Natural killer cell (primary cell): ENCODE measurements around the gene CLEC17A. TPM values are rescaled to one million over a fixed set of nuclear protein-coding genes. Genes with fewer than 3 reads are reported as not detected.

ENCODE experiments used
- ATAC-seq, 3 donors: fragments of 150-1000 bp in 2 of 3; fragments of 200-7000 bp in 1 of 3; cut with Tn5 transposase; 1 replicate in 1 of 3; 2 replicates in 2 of 3; pipeline ENCODE4 v1.10.0; 2021; ENCODE audit warnings: mild to moderate bottlenecking in 2 of 3, moderate library complexity in 2 of 3
- DNase-seq, 2 donors: peaks; one replicate each; pipeline versions ENCODE4 v3.0.0 to v3.0.0-alpha.2; 2013 to 2021; ENCODE audit warnings: mixed read lengths in 1 of 2
- H3K27ac ChIP-seq: one replicate; pipeline ENCODE4 v1.5.1; 2013; ENCODE audit warnings: mild to moderate bottlenecking, low read length
- H3K27me3 ChIP-seq: one replicate; pipeline ENCODE4 v1.6.1; 2013; ENCODE audit warnings: low read length; ENCODE audit not compliant: control insufficient read depth, insufficient read depth
- H3K36me3 ChIP-seq: one replicate; pipeline ENCODE4 v1.6.1; 2013; ENCODE audit warnings: low read length; ENCODE audit not compliant: control insufficient read depth, insufficient read depth
- H3K4me1 ChIP-seq: one replicate; pipeline ENCODE4 v1.6.1; 2013; ENCODE audit warnings: low read length; ENCODE audit not compliant: control insufficient read depth, insufficient read depth
- H3K4me3 ChIP-seq: one replicate; pipeline ENCODE4 v1.5.1; 2013; ENCODE audit warnings: low read length
- H3K9me3 ChIP-seq: one replicate; pipeline ENCODE4 v1.6.1; 2013; ENCODE audit warnings: low read length; ENCODE audit not compliant: control insufficient read depth, insufficient read depth
- H3K27ac Mint-ChIP-seq, 2 donors: one replicate each; pipeline ENCODE4 v1.8.0; 2022; ENCODE audit warnings: mild to moderate bottlenecking in 2 of 2, mixed read lengths in 2 of 2, moderate library complexity in 1 of 2
- H3K27me3 Mint-ChIP-seq, 2 donors: one replicate each; pipeline ENCODE4 v1.8.0; 2022; ENCODE audit warnings: low read depth in 2 of 2, mixed read lengths in 2 of 2
- H3K36me3 Mint-ChIP-seq: one replicate; pipeline ENCODE4 v1.8.0; 2022; ENCODE audit warnings: mixed read lengths
- H3K4me1 Mint-ChIP-seq, 2 donors: one replicate each; pipeline ENCODE4 v1.8.0; 2022; ENCODE audit warnings: mixed read lengths in 2 of 2
- H3K4me3 Mint-ChIP-seq: one replicate; pipeline ENCODE4 v1.8.0; 2022; ENCODE audit warnings: mild to moderate bottlenecking, moderate library complexity, mixed read lengths
- H3K9me3 Mint-ChIP-seq, 2 donors: one replicate each; pipeline ENCODE4 v1.8.0; 2022; ENCODE audit warnings: mixed read lengths in 2 of 2
- WGBS: methylation state at CpG from one replicate; pipeline ENCODE4 v1.1.7; 2013; ENCODE audit warnings: missing lambda C conversion rate; ENCODE audit not compliant: insufficient coverage; 5-methylcytosine and 5-hydroxymethylcytosine counted together
- intact Hi-C: fragments of 100-400 bp; cut with micrococcal nuclease; formaldehyde crosslinking; loops from one replicate; pipeline ENCODE4 v1.14.2; 2022
- total RNA-seq, 4 donors: library from RNA; stranded (reverse); fragments of 120-200 nt in 1 of 4; gene quantifications; one replicate each; pipeline versions ENCODE4 v1.2.3 to v1.2.4, GENCODE V29; 2013 to 2022
- TF ChIP-seq, protein P1 (sequence below): fragments of 200-600 bp; IDR thresholded peaks from one replicate; pipeline ENCODE4 v1.8.0; 2022; ENCODE audit warnings: antibody characterized with exemption

Gene CLEC17A
- total RNA-seq, 3 donors from 2014 or later (not counting 1 experiment from before 2014, with no cell fraction given), result 0.18 to 1.5 (median 0.45) TPM

DNA sequence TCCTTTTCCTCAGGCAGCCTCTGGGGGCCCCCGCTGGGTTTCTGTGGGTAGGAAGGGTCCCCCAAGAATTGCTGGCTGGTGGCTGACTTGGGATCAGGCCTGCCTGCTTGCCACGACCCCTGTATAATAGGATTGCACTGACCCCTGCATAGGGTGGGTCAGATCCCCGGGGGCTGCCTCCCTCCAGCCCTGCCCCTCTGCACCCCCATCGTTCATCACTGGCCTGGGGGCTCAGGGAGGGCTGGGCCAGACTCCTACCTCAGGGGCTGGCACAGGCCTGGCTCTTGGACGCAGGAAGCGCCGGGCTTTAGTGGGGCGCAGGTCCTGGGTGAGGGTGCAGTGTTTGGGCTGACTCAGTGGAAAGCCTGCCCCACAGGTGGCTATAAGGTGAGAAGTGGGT is 21.6 kb upstream of the CLEC17A start:
- Histone ChIP-seq H3K4me1 (peaks cover 87% of the 10 kb centered on the region), H3K27ac (peak overlapping the region; percentile 95), H3K9me3 (no peaks in the 10 kb centered on the region), H3K27me3 (no peaks in the 10 kb centered on the region), H3K36me3 (peaks cover 19% of the 10 kb centered on the region), H3K4me3 (no peak overlapping the region)
- TF ChIP-seq, protein P1, sequence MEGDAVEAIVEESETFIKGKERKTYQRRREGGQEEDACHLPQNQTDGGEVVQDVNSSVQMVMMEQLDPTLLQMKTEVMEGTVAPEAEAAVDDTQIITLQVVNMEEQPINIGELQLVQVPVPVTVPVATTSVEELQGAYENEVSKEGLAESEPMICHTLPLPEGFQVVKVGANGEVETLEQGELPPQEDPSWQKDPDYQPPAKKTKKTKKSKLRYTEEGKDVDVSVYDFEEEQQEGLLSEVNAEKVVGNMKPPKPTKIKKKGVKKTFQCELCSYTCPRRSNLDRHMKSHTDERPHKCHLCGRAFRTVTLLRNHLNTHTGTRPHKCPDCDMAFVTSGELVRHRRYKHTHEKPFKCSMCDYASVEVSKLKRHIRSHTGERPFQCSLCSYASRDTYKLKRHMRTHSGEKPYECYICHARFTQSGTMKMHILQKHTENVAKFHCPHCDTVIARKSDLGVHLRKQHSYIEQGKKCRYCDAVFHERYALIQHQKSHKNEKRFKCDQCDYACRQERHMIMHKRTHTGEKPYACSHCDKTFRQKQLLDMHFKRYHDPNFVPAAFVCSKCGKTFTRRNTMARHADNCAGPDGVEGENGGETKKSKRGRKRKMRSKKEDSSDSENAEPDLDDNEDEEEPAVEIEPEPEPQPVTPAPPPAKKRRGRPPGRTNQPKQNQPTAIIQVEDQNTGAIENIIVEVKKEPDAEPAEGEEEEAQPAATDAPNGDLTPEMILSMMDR, result no peak
- 81% methylated on average over 8 of the region's 8 CpGs for WGBS
- Mint-ChIP-seq H3K36me3 (no peaks in the 10 kb centered on the region), H3K4me3 (no peak overlapping the region), H3K4me1 (peaks cover 26 to 63% of the 10 kb centered on the region in 2 donors), H3K27me3 (no peaks in the 10 kb centered on the region), H3K27ac (peak overlapping the region; percentile 94 to 95), H3K9me3 (no peaks in the 10 kb centered on the region)
- DNase-seq (no peak), ATAC-seq (no peak)
- intact Hi-C loops, result no loop called here

DNA sequence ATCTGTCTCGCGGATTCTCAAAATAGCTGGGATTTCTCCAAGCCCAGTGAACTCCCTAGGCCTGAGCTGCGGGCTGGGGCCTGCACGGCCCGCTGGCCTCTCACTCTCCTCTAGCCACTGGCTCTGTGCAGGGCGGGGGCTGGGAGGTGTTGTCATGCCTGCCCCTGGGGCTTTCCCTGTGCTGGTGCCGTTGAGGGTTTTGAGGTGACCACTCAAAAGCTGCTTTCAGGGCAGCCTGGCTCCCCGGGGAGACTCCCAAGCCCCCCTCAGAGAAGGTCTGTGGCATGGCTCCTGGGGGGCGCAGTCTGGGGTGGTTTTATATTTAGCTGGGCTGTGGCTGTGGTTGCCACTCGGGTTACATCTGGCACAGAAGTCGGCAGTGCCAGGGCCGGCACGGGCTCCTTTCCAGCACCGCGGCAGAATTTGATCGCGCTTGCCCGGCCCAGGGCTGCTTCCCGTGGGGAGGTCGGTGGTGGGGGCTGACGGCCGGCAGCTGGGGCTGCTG is 21.0 kb upstream of the CLEC17A start:
- WGBS, result 25% methylated on average over 22 of the region's 22 CpGs
- peak overlapping the region; percentile 85 for H3K4me3 Mint-ChIP-seq
- H3K36me3 ChIP-seq, result peaks cover 19% of the 10 kb centered on the region
- TF ChIP-seq, protein P1, result no peak
- DNase-seq, result peak; percentile 55 to 64
- peak overlapping the region; percentile 54 for H3K4me3 ChIP-seq
- no peaks in the 10 kb centered on the region for H3K27me3 ChIP-seq
- no peaks in the 10 kb centered on the region for H3K9me3 Mint-ChIP-seq
- peak; percentile 77 to 87 (median 86) for ATAC-seq
- no peaks in the 10 kb centered on the region for H3K27me3 Mint-ChIP-seq
- H3K27ac ChIP-seq, result peak overlapping the region; percentile 95
- H3K4me1 ChIP-seq, result peaks cover 86% of the 10 kb centered on the region
- peak overlapping the region; percentile 94 to 95 for H3K27ac Mint-ChIP-seq
- H3K4me1 Mint-ChIP-seq, result peaks cover 21 to 62% of the 10 kb centered on the region in 2 donors
- H3K36me3 Mint-ChIP-seq, result no peaks in the 10 kb centered on the region
- intact Hi-C loops, result no loop called here
- H3K9me3 ChIP-seq, result no peaks in the 10 kb centered on the region

DNA sequence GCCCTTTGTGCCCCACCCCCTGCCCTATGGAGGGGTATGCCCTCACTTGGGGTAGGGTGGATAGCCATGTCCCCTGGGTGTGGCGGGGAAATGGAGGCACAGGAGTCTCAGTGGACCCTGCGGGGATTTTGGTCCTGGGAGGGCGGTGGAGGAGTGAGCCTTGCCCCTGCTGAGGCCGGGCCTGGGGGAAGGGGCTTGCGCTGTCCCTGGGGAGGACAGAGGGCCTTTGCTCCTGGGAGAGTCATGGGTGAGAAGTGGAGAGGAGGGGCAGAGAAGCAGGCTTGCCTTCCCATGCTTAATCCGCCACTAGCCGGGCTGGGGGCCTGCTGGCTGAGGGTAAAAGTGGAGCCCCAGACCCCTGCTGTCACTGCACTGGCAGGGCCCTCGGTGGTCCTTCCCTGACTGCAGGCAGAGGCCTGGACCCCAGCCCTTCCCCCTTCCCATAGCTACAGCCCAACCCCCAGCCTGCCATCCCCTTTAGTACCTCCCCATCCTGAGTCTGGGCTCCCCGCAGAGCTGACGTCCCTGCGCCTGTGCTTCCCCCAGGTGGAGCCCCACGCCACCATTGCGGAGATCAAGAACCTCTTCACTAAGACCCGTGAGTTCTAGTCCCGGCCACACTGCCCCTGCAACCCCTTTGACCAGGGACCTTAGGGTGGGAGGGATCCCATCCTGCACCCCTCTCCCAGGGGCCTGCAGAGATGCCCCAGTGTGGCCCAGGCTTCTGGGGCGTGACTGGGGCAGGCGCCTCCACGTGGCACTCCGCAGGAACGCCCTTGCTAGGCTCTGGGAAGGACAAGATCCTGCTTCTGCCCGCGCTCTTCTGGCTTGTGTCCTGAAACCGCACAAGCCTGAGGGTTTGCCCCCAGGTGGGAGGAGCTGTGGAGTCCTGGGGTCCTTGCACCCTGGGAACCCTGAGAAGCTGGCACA is 20.0 kb upstream of the CLEC17A start:
- no peaks in the 10 kb centered on the region for H3K27me3 ChIP-seq
- H3K4me3 ChIP-seq, result peak overlapping the region; percentile 54
- WGBS, result 88% methylated on average over 23 of the region's 23 CpGs
- peaks cover 90% of the 10 kb centered on the region for H3K4me1 ChIP-seq
- H3K36me3 Mint-ChIP-seq, result no peaks in the 10 kb centered on the region
- H3K9me3 ChIP-seq, result no peaks in the 10 kb centered on the region
- intact Hi-C loops, result no loop called here
- H3K4me3 Mint-ChIP-seq, result peak overlapping the region; percentile 85
- H3K9me3 Mint-ChIP-seq, result no peaks in the 10 kb centered on the region
- H3K27ac Mint-ChIP-seq, result peak overlapping the region; percentile 94 to 95
- DNase-seq (no peak), ATAC-seq (no peak)
- TF ChIP-seq, protein P1, result no peak
- peaks cover 22% of the 10 kb centered on the region for H3K36me3 ChIP-seq
- peak overlapping the region; percentile 95 for H3K27ac ChIP-seq
- H3K27me3 Mint-ChIP-seq, result no peaks in the 10 kb centered on the region
- peaks cover 31 to 72% of the 10 kb centered on the region in 2 donors for H3K4me1 Mint-ChIP-seq
